GM18951 (cell line): Measurements from ENCODE around the gene BHLHE41.

Source experiments
- POLR2A ChIP-seq: IDR thresholded peaks from 4 replicates; pipeline ENCODE4 v1.6.1; 2011; ENCODE audit warnings: mild to moderate bottlenecking; ENCODE audit not compliant: insufficient read length, insufficient read depth; ENCODE audit errors: extremely low read depth
- in situ Hi-C: fragments of 300-500 bp; cut with MboI; formaldehyde crosslinking; loops from one replicate; pipeline ENCODE4 v1.12.0; 2022; ENCODE audit warnings: low sequenced_read_pairs, mixed read lengths, inconsistent platforms; ENCODE audit not compliant: unreplicated experiment

The BHLHE41 gene

GRCh38 chr12:26127404-26127803 lies 2.6 kb upstream of the BHLHE41 start:
- in situ Hi-C loops, result no loop called here
- TF ChIP-seq POLR2A, result no peak

DNA sequence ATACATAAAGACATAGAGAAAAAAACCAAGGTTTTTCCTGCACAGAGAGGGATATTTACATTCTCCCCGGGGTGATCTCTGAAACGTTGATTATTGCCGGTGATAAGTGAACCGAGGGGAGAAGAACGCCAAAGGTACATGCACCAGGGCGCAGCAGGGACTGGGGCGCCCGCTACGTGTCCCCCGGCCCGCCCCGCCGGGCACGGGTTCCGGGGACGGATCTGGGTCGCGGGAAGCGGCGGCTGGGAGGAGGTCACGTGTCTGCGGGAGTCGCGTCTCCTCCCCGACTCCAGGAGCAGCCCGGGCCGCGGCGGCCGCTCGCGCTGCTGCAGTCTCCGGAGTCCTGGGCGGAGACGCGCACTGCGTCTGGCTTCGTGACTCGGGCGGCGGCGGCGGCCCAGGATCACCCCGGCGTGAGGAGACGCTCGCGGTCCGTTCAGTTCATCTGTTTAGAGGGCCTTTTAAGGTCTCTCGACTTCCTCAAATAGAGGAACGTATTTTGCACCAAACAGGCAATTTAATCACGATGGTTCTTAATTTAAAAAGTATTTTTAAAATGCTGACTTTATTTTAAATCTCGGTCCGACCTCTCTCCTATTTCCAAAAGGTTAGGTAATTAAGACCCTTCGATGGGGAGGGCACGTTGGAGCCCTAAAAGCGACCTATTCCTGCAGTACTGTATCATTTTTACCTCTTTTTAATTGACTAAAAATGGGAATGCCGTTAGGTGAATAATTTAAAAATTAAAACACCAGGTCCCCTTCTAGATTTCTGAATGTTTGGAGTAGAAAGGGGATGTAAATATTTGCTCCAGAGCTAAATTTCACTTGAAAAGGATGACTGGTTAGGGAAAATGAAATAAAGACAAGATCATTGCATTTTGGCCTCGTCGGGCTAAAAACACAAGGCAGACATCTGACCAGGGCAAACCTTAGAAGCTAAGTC lies 1.8 kb upstream of the BHLHE41 start:
- in situ Hi-C loops, result no loop called here
- no peak for TF ChIP-seq POLR2A

GRCh38 chr12:26125400-26126339 lies 833 bp upstream of the BHLHE41 start:
- TF ChIP-seq POLR2A, result no peak
- in situ Hi-C loops, result no loop called here

GRCh38 chr12:26123482-26123980 lies 1.3 kb downstream of the BHLHE41 start:
- no peak for TF ChIP-seq POLR2A
- in situ Hi-C loops, result no loop called here

- no peak for TF ChIP-seq POLR2A
- in situ Hi-C loops, result no loop called here
These were observed 2.0 kb downstream of the BHLHE41 start for GRCh38 chr12:26122681-26123481.

- in situ Hi-C loops, result no loop called here
- TF ChIP-seq POLR2A, result no peak
These were observed 2.7 kb downstream of the BHLHE41 start for GRCh38 chr12:26122061-26122680.

- in situ Hi-C loops, result no loop called here
- no peak for TF ChIP-seq POLR2A
These were observed 3.3 kb downstream of the BHLHE41 start for GRCh38 chr12:26121323-26122060.

- in situ Hi-C loops, result no loop called here
These were observed 4.1 kb downstream of the BHLHE41 start for GRCh38 chr12:26120561-26121274.

DNA sequence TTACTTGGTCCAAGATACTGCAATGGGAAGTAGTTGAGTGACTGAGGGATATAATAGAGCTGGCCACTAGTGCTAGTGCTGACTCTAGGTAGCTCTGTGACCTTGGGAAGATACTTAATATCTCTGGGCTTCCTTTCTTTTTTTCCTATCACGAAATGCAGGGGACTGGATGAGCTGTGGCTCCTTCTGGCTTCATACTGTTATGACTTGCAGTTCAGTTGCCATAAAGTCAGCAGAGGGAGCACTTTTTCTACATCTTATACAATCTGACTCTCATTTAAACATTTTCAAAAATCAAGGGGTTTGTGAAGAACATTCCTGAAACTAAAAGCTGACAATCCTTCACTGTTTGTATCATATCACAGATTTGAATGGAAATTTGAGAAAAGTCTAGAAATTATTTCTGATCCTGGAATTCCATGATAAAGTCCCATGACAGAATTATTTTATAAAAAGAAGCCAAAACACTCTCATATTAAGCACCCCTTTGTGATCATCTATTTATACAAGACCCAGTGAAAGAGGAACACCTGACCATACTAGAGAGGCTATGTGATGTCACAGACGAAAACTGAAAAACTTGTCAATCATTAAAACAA lies 5.3 kb downstream of the BHLHE41 start:
- no peak for TF ChIP-seq POLR2A
- in situ Hi-C loops, result no loop called here

More at GRCh38 chr12:26120561-26121274, 4.1 kb downstream of the BHLHE41 start:
- no peak for TF ChIP-seq POLR2A

DNA sequence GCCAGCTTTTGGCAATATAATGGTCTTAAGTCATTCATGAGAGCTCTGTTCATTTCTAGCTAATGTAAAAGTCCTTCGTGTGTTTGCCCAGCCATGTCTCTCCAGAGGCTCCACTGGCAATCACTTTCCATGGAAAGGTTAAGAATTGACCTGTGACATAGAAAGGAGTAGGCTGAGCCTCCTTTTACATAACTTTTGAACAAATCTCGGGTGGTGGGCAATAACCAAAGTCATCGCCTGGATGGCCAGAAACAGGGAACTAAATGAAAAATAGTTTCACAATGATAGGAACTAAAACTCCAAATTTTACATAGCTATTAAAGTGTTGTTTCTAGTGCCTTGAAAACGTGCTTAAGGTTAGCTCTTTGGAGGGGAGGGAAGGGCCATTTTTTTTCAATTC lies 6.5 kb downstream of the BHLHE41 start:
- in situ Hi-C loops, result no loop called here
- TF ChIP-seq POLR2A, result no peak
